Neural progenitor cell (in vitro differentiated cells): Measurements from ENCODE around the gene AKR1B1.

Experiments
- CTCF ChIP-seq: fragments of 200-600 bp; sonication (generic); IDR thresholded peaks from 2 replicates; pipeline ENCODE4 v1.5.1; 2017; ENCODE audit warnings: antibody characterized with exemption, mild to moderate bottlenecking
- EZH2 ChIP-seq: fragments of 200-600 bp; sonication (generic); IDR thresholded peaks from 2 replicates; pipeline ENCODE4 v1.6.1; 2017; ENCODE audit warnings: antibody characterized with exemption, mild to moderate bottlenecking, moderate library complexity
- EZH2phosphoT487 ChIP-seq: fragments of 200-600 bp; sonication (generic); IDR thresholded peaks from 2 replicates; pipeline ENCODE4 v1.6.1; 2017; ENCODE audit warnings: antibody characterized with exemption

GRCh38 chr7:134458806-134459698 lies at the start of gene AKR1B1:
- TF ChIP-seq CTCF, result peak; percentile 59
- no peak for TF ChIP-seq EZH2
- TF ChIP-seq EZH2phosphoT487, result no peak
